SK-N-SH (cell line): ENCODE data around the gene HDAC6.

Source experiments
- POLR2AphosphoS5 ChIP-seq: IDR thresholded peaks from 2 replicates; pipeline ENCODE4 v1.6.1; 2012; ENCODE audit warnings: low read depth, low read length
- YY1 ChIP-seq: IDR thresholded peaks from 2 replicates; pipeline ENCODE4 v1.4.0; 2012; ENCODE audit warnings: low read depth, mild to moderate bottlenecking
- TF ChIP-seq, protein P1 (sequence below): fragments of 200-600 bp; sonication (generic); IDR thresholded peaks from 2 replicates; pipeline ENCODE4 v1.6.1; 2017; ENCODE audit warnings: antibody characterized with exemption, mild to moderate bottlenecking, moderate library complexity
- TF ChIP-seq, protein P2 (sequence below): IDR thresholded peaks from 2 replicates; pipeline ENCODE4 v1.4.0; 2012; ENCODE audit warnings: low read depth, borderline replicate concordance
- TF ChIP-seq, protein P3 (sequence below): IDR thresholded peaks from 2 replicates; pipeline ENCODE4 v1.4.0; 2012; ENCODE audit warnings: low read depth, borderline replicate concordance

DNA sequence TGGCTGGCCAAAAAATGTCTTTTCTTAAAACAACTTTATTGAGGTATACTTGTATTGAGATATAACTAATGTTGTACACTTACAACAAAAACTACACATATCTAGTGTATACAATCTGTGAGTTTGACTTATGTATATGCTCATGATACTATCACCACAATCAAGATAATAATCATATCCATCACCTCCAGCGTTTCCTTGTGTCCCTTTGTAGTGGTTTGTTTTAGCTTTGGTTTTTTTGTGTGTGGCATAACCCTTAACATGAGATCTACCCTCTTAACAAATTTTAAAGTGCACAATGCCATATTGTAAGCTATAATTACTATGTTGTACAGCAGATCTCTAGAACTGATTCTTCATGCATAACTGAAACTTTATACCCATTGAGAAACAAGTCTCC is 47.0 kb downstream of the HDAC6 start:
- TF ChIP-seq POLR2AphosphoS5 (no peak), YY1 (no peak)
- TF ChIP-seq, protein P1, sequence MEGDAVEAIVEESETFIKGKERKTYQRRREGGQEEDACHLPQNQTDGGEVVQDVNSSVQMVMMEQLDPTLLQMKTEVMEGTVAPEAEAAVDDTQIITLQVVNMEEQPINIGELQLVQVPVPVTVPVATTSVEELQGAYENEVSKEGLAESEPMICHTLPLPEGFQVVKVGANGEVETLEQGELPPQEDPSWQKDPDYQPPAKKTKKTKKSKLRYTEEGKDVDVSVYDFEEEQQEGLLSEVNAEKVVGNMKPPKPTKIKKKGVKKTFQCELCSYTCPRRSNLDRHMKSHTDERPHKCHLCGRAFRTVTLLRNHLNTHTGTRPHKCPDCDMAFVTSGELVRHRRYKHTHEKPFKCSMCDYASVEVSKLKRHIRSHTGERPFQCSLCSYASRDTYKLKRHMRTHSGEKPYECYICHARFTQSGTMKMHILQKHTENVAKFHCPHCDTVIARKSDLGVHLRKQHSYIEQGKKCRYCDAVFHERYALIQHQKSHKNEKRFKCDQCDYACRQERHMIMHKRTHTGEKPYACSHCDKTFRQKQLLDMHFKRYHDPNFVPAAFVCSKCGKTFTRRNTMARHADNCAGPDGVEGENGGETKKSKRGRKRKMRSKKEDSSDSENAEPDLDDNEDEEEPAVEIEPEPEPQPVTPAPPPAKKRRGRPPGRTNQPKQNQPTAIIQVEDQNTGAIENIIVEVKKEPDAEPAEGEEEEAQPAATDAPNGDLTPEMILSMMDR: no peak
- TF ChIP-seq, protein P2, sequence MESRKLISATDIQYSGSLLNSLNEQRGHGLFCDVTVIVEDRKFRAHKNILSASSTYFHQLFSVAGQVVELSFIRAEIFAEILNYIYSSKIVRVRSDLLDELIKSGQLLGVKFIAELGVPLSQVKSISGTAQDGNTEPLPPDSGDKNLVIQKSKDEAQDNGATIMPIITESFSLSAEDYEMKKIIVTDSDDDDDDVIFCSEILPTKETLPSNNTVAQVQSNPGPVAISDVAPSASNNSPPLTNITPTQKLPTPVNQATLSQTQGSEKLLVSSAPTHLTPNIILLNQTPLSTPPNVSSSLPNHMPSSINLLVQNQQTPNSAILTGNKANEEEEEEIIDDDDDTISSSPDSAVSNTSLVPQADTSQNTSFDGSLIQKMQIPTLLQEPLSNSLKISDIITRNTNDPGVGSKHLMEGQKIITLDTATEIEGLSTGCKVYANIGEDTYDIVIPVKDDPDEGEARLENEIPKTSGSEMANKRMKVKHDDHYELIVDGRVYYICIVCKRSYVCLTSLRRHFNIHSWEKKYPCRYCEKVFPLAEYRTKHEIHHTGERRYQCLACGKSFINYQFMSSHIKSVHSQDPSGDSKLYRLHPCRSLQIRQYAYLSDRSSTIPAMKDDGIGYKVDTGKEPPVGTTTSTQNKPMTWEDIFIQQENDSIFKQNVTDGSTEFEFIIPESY: no peak
- TF ChIP-seq, protein P3, sequence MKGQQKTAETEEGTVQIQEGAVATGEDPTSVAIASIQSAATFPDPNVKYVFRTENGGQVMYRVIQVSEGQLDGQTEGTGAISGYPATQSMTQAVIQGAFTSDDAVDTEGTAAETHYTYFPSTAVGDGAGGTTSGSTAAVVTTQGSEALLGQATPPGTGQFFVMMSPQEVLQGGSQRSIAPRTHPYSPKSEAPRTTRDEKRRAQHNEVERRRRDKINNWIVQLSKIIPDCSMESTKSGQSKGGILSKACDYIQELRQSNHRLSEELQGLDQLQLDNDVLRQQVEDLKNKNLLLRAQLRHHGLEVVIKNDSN: no peak
